GM21576 (cell line): ENCODE data around the gene RRM2.
A peak's percentile ranks its signal among the peaks of the same experiment; 100 is the strongest.

ENCODE experiments used
- ATAC-seq: cut with Tn5 transposase; IDR thresholded peaks from one replicate; pipeline ENCODE4 v1.9.1; 2021; ENCODE audit warnings: mild to moderate bottlenecking, moderate library complexity; ENCODE audit not compliant: unreplicated experiment

RRM2 gene

DNA sequence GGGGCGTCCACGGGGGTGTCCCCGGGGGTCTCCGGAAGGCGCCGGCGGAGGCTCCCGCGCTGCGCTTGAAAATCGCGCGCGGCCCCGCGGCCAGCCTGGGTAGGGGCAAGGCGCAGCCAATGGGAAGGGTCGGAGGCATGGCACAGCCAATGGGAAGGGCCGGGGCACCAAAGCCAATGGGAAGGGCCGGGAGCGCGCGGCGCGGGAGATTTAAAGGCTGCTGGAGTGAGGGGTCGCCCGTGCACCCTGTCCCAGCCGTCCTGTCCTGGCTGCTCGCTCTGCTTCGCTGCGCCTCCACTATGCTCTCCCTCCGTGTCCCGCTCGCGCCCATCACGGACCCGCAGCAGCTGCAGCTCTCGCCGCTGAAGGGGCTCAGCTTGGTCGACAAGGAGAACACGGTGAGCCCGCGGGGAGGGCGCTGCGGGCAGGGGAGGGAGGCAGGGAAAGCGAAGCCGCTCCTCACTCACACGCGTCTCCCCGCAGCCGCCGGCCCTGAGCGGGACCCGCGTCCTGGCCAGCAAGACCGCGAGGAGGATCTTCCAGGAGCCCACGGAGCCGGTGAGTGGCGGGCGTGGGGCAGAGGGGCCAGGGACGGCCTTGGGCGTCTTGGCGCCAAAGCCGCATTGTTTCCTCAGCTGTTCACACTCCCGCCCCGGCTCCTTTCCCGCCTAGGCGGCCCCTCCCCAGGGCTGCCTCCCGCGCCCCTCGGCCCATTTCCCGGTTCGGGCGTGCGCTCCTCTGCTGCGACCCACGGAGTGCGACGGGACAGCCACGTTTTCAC lies at the start of gene RRM2:
TSS of gene RRM2 (plus strand) at position 240 of the 781 bp plus-strand sequence. CDS start at position 300, 60 bp downstream.
- peak; percentile 69 for ATAC-seq

DNA sequence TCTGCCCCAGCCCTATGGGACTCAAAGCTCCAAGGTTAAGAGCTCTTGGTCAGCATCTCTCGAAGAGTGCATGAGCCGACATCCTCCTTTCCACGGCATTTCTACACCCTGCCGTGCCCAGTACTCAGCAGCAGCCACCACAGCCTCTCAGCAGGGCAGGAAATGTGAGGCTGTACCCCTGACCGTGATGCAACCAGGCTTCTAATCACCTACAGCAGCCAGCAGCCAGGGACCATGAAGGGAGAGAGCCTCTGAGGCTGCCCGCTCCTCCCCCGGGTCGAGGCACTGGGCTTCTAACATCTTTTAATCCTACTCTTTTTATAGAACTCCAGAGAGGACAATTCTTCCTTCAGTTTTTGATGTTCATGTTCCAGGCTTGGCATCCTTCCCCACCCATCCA lies 48.8 kb upstream of the RRM2 start:
- no peak for ATAC-seq

DNA sequence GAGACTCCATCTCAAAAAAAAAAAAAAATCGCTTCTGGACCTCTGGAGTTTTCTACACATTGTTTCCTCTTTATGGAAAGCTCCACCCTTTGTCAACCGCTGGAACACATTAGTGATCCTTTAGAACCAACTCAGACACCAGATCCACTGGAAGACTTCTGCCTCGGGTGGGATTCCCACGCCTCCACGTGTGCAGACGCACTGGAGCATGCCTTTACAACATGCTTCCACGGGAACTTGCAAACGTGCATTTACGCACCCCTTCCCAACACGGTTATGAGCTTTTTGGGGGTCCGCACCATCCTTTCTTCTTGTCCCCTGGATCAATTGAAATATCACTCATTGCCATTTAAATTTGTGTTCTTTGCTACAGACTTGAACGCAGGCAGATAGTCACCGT lies 47.4 kb upstream of the RRM2 start:
- ATAC-seq: no peak

DNA sequence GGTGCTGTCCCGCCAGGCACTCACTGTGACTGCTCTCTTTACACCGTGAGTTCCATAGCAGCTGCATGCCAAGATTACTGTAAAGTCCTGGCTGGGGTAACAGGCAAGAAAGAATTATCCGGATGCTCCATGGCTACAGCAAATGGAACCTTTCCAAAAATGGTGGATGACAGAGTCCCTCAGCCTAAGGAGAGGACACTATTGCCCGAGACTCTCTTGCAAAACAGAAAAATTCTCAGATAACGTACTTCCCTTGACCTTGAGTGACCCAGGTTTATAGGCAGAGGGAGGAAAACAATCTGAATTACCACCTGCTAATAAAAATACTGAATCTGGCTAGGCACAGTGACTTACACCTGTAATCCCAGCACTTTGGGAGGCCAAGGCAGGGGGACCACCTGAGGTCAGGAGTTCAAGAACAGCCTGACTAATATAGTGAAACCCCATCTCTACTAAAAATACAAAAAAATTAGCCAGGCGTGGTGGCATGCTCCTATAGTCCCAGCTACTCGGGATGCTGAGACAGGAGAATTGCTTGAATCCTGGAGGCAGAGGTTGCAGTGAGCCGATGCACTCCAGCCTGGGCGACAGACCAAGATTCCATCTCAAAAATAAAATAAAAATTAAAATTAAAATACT lies 46.8 kb upstream of the RRM2 start:
- no peak for ATAC-seq

DNA sequence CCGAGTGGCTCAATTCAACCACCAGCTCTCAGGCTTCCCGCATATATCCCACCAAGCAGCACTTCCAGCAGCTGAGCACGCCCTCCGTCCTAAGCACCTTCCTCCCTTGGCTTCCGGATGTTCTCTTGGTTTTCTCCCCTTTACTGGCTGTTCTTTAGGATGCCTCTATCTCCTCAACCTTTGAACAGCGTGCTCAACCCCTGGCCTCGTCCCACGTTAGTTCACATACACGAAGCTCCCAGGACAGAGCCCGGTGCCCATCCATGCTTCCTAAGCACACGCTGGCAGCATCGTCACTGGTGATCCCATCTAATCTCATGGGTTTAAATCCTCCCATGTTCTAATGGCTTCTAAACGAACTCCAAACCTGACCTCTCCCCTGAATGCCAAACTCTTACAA lies 46.0 kb upstream of the RRM2 start:
- ATAC-seq: no peak

DNA sequence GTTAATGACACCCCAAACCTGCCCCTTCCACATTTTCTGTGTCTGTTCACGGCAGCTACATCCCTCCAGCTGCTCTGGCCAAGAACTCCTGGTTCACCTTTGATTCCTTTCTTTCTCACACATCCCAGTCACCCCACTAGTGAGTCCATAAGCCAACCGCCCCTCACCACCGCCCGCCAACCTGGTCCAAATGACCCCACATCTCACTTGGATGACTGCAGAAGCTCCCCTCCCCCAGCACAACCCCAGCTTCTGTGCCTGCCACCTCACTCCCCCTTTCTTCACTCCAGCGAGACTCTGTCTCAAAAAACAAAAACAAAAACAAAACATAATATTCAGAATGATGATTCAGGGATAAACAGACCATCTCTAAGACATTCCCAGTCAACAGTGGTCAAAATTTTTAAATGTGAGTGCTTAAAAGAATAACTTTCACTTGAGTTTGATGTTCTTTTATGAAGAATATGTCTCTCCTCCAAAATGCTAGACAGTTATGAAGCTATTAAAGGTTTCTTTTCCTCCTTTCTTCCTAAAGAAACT lies 45.5 kb upstream of the RRM2 start:
- ATAC-seq: no peak

DNA sequence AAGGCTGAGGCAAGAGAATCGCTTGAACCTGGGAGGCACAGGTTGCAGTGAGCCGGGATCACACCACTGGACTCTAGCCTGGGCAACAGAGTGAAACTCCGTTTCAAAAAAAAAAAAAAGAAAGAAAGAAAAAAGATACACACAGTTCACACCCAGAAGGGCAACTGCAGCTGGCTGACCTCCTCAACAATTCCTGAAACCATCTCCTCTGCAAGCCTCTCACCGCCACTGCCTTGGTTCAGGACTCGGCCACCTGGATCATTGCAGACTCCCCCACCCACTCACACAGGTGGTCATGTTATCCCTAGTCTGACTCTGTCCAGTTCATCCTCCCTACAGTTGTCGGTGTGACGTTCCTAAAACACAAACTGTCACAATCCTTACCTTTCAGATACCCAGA lies 44.5 kb upstream of the RRM2 start:
- ATAC-seq: no peak

DNA sequence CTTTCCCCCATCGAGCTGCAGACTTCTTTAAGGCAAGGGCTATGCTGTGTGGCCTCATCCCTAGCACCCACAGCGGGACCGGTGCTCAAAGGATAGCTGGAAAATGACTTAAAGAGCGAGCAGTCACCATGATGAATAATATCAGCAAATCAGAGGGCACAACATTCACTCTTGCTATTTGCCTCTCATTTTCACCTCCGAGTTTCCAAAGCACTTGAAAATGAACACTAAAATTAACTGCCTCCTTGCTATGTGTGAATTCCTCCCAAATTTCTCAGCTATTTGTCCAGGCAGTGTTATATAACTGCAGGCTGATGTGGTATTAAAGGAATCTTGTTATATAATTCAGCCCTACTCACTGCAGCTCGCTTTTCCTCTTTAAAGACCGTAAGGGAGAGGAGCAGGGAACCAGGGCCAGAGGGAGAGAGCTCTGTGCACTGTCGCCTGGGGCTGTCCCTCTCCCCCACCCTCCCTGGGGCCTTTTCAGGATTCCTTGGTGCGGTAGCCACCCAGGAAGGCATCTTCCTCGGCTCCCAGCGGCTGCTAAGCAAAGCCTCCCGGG lies 43.8 kb upstream of the RRM2 start:
- ATAC-seq: no peak

DNA sequence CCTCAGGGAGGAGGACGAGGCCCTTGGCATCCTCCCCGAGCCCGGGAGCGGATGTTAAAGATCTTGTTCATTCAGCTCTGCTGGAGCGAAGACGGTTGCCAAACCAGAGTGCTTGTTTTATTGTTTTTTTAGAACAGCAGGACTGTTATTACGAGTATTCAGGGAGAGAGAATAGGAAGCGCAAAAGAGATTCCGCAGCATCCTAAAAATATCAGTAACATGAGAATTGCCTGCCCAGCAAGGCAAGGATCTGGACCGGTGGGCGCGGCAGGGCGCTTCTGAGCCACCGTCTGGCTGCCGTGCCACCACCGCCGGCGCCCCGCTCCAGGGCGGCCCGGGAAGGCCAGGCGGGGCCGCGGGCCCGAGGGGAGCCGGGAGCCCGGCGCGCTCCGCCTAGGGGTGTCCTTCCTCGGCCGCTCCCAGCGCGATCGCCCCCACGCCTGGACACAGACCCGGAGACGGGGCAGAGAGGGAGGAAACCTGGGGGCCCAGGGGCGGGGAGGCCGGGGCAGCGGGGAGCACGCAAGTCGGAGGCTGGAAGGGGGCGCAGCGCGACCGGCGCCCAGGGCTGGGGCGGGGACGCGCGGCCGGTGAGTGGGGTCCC lies 43.2 kb upstream of the RRM2 start:
- no peak for ATAC-seq

DNA sequence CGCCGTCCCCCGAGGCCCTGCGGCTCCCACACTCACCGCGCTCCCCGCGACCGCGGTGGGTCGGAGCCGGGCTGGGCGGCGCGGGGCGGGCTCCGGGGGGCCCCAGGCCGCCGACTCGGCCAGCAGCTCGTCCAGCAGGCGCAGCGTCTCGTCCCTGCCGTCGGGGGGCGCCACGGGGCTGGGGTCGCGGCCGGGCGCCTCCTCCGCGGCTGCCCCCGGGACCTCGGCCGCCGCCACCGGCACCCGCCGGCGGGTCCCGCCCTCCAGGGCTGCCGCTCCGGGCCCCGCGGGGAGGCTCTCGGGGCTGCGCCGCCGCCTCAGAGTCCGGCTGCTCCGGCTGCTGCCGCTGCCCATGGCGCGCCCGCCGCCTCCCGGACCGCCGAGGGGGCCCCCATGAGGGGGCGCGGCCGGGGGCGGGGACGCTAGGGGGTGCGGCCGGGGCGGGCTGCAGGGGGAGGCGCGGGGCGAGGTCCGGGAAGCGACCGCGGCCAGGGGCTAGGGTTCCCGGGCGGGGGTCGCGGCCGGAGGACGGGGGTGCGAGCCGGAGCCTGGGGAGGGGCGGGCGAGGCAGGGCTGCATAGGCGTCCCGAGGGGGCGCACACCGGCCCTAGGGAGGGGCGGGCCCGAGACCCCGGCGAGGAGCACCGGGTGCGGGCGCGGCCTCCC lies 42.5 kb upstream of the RRM2 start, which contains the start of gene CYS1:
TSS of gene CYS1 (minus strand) at position 542 of the 666 bp plus-strand sequence. CDS start at position 354, 188 bp downstream.
- ATAC-seq: no peak

DNA sequence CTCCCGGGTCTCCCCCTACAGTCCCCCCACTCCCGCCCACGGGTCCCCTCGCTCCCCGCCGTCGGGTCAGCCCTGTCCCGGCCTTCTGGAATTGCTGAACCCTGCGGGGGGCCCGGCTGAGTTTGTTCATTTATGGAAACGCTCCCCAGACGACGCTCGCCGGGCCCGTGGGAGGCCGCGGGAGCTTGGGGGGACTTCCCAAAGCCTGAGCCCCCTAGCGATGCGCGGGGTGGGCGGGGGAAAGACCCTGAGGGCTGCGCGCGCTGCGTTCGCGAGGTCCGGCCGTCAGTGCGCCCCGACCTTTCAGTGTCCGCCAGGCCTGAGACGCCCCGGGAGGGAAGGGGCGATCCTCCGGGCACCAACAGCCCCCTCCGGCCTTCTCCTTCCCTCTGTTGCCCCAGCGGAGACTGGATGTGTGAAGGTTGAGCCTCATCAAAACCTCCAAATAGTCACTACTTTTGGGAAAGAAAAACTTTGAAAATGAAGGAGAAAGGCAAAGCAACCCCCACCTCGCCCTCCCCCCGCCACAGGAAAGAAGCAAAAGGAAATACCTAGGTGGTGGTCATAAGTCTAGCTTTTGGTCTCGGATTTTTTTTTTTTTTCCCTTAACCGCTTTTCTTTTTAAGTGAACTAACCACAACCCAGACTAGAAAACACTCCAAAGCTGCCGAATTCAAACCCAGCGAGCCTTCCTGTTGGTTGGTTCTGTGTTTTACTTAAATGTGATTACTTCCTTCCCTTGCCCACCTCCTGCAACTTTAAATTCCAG lies 41.8 kb upstream of the RRM2 start:
- no peak for ATAC-seq

DNA sequence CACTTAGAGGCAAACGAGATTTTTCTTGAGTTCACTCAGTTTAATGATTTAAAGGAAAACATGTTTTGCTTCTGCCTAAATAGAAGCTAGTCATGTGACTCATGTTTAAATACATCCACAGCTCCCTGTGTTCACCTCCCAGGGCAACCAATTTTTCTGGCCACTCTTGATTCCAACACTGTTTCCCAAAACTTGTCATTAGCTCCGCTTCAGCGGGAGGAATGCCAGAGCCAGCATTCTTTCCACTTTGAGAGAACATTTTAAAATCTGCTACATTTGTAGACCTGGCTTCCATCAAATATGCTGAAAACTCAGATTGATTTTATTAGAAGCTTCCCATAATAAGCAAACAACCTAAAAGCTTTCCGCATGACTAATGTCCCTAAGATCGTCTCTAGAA lies 39.5 kb upstream of the RRM2 start:
- no peak for ATAC-seq

DNA sequence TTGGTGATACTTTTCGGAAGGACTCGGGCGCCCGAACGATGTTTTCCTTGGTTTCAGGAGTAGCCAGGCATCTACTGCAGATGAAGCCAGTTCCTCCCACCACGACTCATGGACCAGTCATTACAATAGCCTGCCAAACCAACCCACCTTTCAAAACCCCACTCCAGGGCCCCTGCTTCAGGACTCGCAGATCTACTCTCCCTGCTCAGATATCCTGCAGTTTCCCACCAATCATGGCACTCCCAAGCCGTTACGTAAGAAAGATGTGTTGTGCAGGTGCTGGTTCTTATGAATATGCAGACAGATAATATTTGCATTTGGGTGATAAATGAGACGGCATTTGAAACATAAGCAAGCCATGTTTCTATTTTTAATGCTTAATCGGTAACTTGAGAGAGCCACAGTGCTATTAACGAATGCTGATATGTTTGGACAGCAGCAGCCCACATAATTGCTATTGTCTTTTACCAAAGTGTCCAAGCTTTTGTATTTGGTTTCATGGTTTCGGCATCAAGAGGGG lies 38.8 kb upstream of the RRM2 start:
- no peak for ATAC-seq

DNA sequence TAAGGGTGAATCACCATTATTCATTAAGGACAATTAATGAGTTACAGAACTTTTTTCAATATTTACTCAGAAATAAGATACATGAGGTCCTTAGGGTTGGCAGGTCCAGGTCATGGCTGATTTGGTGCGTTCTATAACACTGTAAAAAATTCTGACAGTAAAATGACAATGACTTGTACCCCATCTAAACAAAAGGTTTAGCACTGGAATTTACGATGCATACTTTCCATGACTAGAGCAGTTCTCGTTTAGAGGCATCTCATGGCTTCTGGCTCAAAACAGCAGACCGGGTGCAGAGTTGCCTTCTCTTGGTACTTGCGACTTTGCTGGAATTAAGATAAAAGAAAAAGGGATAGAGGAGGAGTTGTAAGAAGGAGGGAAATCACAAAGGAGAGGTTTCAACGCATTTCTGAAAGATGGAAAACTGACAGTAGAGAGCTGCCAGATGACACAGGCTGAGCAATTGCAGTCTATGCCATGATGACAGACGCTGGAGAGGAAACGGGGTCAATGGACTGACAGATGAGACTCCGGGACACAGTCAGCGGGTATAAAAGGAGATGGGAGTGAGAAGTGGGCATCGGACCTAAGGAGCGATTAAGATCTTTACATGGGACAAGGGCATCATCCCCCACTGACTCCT lies 38.2 kb upstream of the RRM2 start:
- no peak for ATAC-seq

DNA sequence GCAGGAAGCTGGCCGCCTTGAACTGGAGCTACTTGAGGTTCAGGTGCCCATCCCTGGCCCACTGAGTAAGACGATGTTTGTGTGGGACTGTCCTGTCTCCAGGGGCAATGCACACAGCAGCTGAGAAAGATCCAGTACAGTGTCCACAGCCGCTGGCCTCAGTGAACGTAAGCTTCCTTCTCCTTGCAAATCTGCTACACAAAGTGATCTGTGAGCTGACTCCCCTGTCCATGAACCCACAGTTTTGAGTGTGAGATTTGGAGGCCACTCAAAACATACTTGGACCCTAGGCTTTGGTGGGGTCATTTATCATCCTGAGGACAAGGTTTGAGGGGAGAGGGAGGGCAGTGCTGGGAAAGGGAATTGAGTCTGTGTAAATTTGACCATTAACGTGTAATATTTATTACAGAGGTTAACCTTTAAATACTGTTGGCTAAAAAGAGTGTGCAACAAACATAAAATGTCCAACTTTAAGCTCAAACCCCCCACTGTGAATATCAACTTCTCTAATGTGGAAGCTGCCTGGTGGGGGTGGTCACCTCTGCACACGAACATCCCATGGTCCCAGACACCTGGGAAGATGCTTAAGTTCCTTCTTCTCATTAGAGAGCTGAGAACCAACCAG lies 37.4 kb upstream of the RRM2 start:
- ATAC-seq: no peak

DNA sequence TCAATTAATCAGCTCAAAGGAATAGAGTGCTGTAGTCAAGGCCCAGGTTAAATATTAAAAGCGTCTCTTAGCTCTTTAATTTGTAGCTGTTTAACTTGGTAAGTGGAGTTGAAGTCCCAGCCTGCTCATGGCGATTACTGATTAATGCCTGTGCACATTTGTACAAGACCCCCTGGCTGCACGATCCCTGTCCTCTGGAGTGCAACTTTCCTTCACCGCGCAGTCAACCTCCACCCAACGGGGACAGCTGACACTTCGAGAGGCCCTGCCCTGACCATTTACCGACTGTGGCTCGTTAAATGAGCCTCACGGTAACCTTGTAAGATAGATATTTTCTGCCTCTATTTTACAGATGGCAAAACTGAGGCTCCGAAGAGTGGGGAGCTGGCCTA lies 36.9 kb upstream of the RRM2 start:
- no peak for ATAC-seq

DNA sequence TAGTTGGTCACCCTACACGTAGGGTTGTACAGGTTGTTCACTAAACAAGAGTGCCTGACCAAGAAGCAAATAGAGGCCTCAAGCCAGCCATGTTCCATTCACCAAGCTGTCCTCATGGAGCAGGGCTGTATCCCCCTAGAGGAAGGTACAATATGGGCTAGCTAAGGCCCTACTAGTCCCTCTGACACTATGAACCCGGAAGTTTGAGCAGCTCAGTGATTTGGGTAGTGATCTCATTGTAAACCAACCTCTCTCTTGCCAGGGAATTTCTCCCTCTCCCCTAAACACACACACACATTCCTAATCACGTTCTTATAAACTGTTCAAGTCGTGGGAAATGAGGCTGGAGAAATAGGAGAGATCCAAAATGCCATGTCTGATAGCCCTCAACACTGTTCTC lies 35.6 kb upstream of the RRM2 start:
- ATAC-seq: no peak

DNA sequence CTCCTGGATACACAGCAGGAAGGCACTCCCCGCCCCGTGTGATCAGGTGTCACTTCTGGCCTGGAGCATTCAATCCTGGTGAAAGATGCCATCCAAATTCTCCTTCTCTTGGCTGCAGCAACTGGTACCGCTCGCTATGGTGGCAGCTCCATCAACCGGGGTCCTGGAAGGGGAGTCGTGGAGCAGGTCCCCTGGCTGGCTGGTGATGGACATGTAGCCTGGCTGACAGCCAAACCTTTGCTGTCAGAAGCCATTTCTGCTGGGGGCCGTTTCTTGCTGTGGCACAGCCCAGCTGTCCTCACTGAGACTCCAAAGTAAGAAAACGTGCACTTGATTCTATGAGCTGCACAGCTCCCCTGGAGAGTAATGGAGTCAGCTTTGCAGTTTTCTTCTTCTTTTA lies 35.2 kb upstream of the RRM2 start:
- ATAC-seq: no peak

DNA sequence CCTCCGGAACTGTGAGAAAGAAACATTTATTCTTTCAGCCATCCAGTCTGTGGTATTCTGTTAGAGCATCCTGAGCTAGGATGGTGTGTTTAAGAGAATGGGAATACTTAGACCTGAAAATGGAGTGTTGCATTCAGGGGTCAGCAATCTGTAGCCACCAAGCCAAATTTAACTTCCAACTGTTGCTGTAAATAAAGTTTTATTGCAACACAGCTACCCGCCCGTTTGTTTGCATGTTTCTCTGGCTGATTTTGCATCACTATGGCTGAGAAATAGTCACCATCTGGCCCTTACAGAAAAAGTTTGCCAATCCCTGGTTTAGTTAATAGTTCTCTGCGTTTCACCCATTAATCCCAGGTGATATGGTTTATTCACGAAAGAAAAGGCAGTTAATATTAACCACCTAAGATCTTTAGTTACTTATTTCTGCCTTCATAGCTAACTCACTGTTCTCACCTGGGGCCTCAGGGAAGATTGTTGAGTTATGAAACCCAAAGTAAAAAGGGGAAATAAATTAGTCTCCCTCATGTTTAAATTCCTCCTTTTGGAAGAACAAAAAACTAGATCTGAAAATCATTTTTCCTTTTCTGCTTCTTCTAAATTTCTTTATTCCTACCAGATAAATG lies 32.9 kb upstream of the RRM2 start:
- ATAC-seq: no peak
